Measurements from ENCODE around the gene ITPR1. TPM values are rescaled to one million over a fixed set of nuclear protein-coding genes. Genes with fewer than 3 reads are reported as not detected.

ITPR1 gene
- total and polyA plus RNA-seq, 10 of the 15 experiments (the other 5 are each of a cell fraction or from before 2014, with no cell fraction given) = 12.2 to 239 (median 28.4) TPM

DNA sequence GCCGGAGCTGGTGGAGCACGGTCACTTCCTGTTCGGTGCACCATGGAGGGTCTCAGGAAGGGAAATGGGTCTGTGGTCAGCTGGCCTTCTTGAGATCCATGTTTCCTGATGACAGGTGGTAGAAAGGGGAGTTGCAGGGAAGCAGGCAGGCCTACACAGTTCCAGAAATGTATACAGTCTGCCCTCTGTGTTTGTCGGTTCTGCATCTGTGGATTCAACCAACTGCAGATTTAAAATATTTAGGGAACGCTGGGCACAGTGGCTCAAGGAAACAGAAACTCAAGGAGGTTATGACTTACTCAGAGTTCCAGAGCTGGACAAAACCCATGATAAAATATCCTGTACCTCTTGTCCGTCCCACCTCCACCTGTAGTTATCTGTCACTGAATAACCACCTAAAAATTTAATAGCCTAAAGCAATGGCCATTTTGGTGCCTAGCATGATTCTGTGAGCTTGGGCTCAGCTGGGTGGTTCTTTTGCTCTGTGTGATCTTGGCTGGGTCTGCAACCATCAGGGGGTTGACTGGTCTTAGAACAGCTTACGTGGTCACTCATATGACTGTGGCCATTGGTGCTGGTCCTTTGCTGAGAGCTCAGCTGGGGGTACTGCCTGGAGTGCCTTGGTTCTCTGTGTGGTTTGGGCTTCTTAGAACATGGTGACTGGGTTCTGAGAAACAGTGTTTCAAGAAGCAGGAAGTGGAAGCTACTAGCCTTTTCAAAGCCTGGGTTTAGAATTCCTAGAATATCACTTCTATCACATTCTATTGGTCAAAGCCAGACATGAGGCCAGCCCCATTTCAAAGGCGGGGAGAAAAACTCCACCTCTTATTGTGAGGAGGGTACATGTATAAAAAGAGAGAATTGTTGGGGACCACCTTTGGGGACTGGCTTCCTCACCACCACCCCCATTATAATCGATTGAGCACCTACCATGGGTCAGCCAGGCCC is 246.4 kb downstream of the ITPR1 start (continued):
- TF ChIP-seq RB1 (IDR thresholded peaks at IDR 0.05; ENCODE audit: borderline replicate concordance) (no peak), EZH2 (IDR thresholded peaks at IDR 0.05; ENCODE audit: borderline replicate concordance, control insufficient read depth, low read depth, low read length) (no peak), CREB1 (IDR thresholded peaks at IDR 0.05; ENCODE audit: low read depth) (no peak)
- TF ChIP-seq, protein P1, sequence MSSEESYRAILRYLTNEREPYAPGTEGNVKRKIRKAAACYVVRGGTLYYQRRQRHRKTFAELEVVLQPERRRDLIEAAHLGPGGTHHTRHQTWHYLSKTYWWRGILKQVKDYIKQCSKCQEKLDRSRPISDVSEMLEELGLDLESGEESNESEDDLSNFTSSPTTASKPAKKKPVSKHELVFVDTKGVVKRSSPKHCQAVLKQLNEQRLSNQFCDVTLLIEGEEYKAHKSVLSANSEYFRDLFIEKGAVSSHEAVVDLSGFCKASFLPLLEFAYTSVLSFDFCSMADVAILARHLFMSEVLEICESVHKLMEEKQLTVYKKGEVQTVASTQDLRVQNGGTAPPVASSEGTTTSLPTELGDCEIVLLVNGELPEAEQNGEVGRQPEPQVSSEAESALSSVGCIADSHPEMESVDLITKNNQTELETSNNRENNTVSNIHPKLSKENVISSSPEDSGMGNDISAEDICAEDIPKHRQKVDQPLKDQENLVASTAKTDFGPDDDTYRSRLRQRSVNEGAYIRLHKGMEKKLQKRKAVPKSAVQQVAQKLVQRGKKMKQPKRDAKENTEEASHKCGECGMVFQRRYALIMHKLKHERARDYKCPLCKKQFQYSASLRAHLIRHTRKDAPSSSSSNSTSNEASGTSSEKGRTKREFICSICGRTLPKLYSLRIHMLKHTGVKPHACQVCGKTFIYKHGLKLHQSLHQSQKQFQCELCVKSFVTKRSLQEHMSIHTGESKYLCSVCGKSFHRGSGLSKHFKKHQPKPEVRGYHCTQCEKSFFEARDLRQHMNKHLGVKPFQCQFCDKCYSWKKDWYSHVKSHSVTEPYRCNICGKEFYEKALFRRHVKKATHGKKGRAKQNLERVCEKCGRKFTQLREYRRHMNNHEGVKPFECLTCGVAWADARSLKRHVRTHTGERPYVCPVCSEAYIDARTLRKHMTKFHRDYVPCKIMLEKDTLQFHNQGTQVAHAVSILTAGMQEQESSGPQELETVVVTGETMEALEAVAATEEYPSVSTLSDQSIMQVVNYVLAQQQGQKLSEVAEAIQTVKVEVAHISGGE (CRISPR knock-in tag; IDR thresholded peaks at IDR 0.05) = no peak

DNA sequence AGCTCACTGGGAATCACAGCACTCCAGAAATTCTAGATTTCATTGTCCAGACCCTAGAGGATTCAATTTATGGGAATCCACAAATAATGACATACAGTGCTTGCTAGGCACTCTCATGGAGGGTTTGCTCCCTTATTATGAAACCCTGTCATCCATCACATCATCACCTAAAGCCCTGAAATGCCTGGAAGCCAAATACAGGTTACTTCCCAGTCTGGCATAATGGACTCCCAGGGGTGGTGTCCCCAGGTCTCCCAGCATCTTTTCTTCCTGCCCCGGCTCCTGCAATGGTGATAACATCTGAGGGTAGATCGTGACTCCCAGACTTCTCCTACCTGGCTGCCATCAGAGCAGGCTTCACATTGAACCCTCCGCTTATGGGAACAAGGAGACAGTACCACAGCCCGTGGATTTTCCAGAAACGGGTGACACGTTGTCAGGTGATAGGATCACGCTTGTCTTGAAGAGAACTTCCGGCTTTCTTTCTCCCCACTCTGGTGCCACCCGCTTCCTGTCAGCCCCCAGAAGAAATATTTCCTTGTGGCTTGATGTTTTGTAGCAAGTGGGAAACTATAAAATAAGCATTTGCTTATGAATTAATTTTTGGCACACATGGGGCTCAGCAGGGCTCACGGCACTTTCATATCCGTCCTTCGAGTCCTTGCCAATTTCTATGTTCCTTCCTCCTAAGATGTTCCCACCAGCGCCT is 247.4 kb downstream of the ITPR1 start:
- DNase-seq (ENCODE audit: low read depth, low spot score) = no peak
- ATAC-seq = no peak
- intact Hi-C loops (cut with micrococcal nuclease; ENCODE audit: unreplicated experiment) (no loop called here), in situ Hi-C loops (cut with MboI) (no loop called here)
- H3K4me1 ChIP-seq (ENCODE audit: control insufficient read depth, insufficient read depth, low read length) = peaks cover 3% of the 10 kb centered on the region; the same call in 1 of the 2 replicates
- H3K4me3 ChIP-seq = no peak overlapping the region
- H3K4me2 ChIP-seq (ENCODE audit: control insufficient read depth, insufficient read depth) = no peak overlapping the region
- no peak overlapping the region for H2AFZ ChIP-seq (ENCODE audit: control insufficient read depth, low read depth, low read length)
- ChIA-PET RAD21 (ENCODE audit: unreplicated experiment) (no interaction called here), SMC1A (ENCODE audit: uncharacterized antibody, unreplicated experiment) (interaction anchor here (1.0 to 23.0 kb wide), 4 partner anchors 13 to 311 kb away, joined by 3 to 429 read pairs (median 3); no protein-coding TSS in a partner anchor), POLR2A (interaction anchor here (1.0 kb wide), 1 partner anchor 11 kb away, joined by 4 read pairs; no protein-coding TSS in a partner anchor), CTCF (interaction anchor here (2.2 kb wide), 1 partner anchor 29 kb away, joined by 4 read pairs; no protein-coding TSS in a partner anchor)
- no peaks in the 10 kb centered on the region for H3K9me3 ChIP-seq (replicated peaks; ENCODE audit: control insufficient read depth, insufficient read depth, low read length)
- H3K9ac ChIP-seq (ENCODE audit: control insufficient read depth, insufficient read depth, low read length) = no peak overlapping the region
- H3K27ac ChIP-seq (ENCODE audit: control insufficient read depth, insufficient read depth) = no peak overlapping the region
- H3K79me2 ChIP-seq (ENCODE audit: control insufficient read depth, insufficient read depth, low read length) = no peaks in the 10 kb centered on the region
- TF ChIP-seq, protein P2, sequence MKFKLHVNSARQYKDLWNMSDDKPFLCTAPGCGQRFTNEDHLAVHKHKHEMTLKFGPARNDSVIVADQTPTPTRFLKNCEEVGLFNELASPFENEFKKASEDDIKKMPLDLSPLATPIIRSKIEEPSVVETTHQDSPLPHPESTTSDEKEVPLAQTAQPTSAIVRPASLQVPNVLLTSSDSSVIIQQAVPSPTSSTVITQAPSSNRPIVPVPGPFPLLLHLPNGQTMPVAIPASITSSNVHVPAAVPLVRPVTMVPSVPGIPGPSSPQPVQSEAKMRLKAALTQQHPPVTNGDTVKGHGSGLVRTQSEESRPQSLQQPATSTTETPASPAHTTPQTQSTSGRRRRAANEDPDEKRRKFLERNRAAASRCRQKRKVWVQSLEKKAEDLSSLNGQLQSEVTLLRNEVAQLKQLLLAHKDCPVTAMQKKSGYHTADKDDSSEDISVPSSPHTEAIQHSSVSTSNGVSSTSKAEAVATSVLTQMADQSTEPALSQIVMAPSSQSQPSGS (IDR thresholded peaks at IDR 0.05; ENCODE audit: low read length) = no peak
- TF ChIP-seq DPF2 (IDR thresholded peaks at IDR 0.05) (no peak), SMAD1 (IDR thresholded peaks at IDR 0.05; ENCODE audit: low read depth, partially characterized antibody) (no peak), RUNX3 (IDR thresholded peaks at IDR 0.05; ENCODE audit: low read length) (no peak), ZNF384 (IDR thresholded peaks at IDR 0.05; ENCODE audit: borderline replicate concordance, low read depth, low read length) (no peak), TCF7 (IDR thresholded peaks at IDR 0.05; ENCODE audit: borderline replicate concordance) (no peak), ZNF207 (IDR thresholded peaks at IDR 0.05; ENCODE audit: borderline replicate concordance) (no peak)
- no peaks in the 10 kb centered on the region for H4K20me1 ChIP-seq (ENCODE audit: control insufficient read depth, insufficient read depth)
- H3K36me3 ChIP-seq (ENCODE audit: control insufficient read depth in 2 of 2, insufficient read depth in 2 of 2, low read length in 1 of 2) = peaks cover 0 to 11% of the 10 kb centered on the region in 2 experiments; a peak in 3 of 4 replicates
- no TSS peak for BruUV-seq (replicated peaks)
- 71% methylated on average over 13 of the region's 13 CpGs for WGBS (ENCODE audit: insufficient coverage, insufficient replicate concordance, low lambda C conversion rate, missing lambda C conversion rate)
- no peaks in the 10 kb centered on the region for H3K27me3 ChIP-seq (replicated peaks in 1 of 2; ENCODE audit: control insufficient read depth in 2 of 2, insufficient read depth in 2 of 2, low read length in 1 of 2)
- FAIRE-seq = no peak

All from GM12878 (cell line).